LHCN-M2 (cell line): Measurements from ENCODE around the gene USP30. TPM values are rescaled to one million over a fixed set of nuclear protein-coding genes. Genes with fewer than 3 reads are reported as not detected.
A peak's percentile ranks its signal among the peaks of the same experiment; 100 is the strongest.
"Not testable (repeated sequence)": the region's sequence is repeated elsewhere in the genome, so short reads cannot be mapped to it uniquely, and the experiment has no call there.

ENCODE experiments used
- DNase-seq: peaks from one replicate; pipeline ENCODE4 v3.0.0-alpha.2; 2012; ENCODE audit warnings: low read depth
- polyA plus RNA-seq: library from polyadenylated mRNA; unstranded; fragments of >200 nt; gene quantifications from one replicate; pipeline ENCODE4 v1.2.1, GENCODE V29; 2012; ENCODE audit warnings: missing spikeins
- total RNA-seq: library from RNA; depleted of rRNA; stranded (reverse); fragments of >200 nt; gene quantifications from 2 replicates; pipeline ENCODE4 v1.2.3, GENCODE V29; 2014; rRNA removed

USP30 gene
- 7.6 and 10.7 TPM in 2 replicates for total RNA-seq
- polyA plus RNA-seq = 4.4 TPM

GRCh38 chr12:109052414-109053323 is at the start of gene USP30:
Gene USP30 (plus strand): TSS chr12:109052576. CDS start chr12:109052679, 103 bp downstream.
- peak; percentile 77 for DNase-seq

GRCh38 chr12:109004017-109004416 is 48.4 kb upstream of the USP30 start:
- no peak for DNase-seq

GRCh38 chr12:109009766-109010165 is 42.6 kb upstream of the USP30 start:
- DNase-seq = no peak

GRCh38 chr12:109010259-109010658 is 42.1 kb upstream of the USP30 start:
- DNase-seq = no peak

- no peak for DNase-seq
These were observed 37.2 kb upstream of the USP30 start for GRCh38 chr12:109014984-109015765.

GRCh38 chr12:109016016-109016415 is 36.4 kb upstream of the USP30 start:
- no peak for DNase-seq

- no peak for DNase-seq
These were observed 35.4 kb upstream of the USP30 start for GRCh38 chr12:109016978-109017377.

- no peak for DNase-seq
These were observed 34.1 kb upstream of the USP30 start for GRCh38 chr12:109018296-109018695.

- no peak for DNase-seq
These were observed 32.1 kb upstream of the USP30 start for GRCh38 chr12:109020146-109020795.

- DNase-seq = peak; percentile 78
These were observed 31.5 kb upstream of the USP30 start, which contains the start of gene SVOP for GRCh38 chr12:109020796-109021380. Gene SVOP (minus strand): TSS chr12:109021068. CDS start chr12:109020868, 200 bp downstream.

GRCh38 chr12:109027767-109028166 is 24.6 kb upstream of the USP30 start:
- no peak for DNase-seq

GRCh38 chr12:109028624-109029023 is 23.8 kb upstream of the USP30 start:
- not testable (repeated sequence) for DNase-seq

GRCh38 chr12:109029411-109029810 is 23.0 kb upstream of the USP30 start:
- DNase-seq = no peak

GRCh38 chr12:109033239-109034196 is 18.9 kb upstream of the USP30 start:
- no peak for DNase-seq

GRCh38 chr12:109036975-109037374 is 15.4 kb upstream of the USP30 start:
- no peak for DNase-seq

- DNase-seq = no peak
These were observed 8.1 kb upstream of the USP30 start for GRCh38 chr12:109044241-109044640.

- DNase-seq = peak; percentile 51
These were observed 5.1 kb upstream of the USP30 start for GRCh38 chr12:109047081-109047805.

- not testable (repeated sequence) for DNase-seq
These were observed 3.7 kb upstream of the USP30 start for GRCh38 chr12:109048706-109049105.

GRCh38 chr12:109049794-109050193 is 2.6 kb upstream of the USP30 start:
- DNase-seq = not testable (repeated sequence)

GRCh38 chr12:109052097-109052413 is 321 bp upstream of the USP30 start:
- no peak for DNase-seq
